ENCODE data around the gene GJC1. TPM values are rescaled to one million over a fixed set of nuclear protein-coding genes. Genes with fewer than 3 reads are reported as not detected.

GJC1 gene
- total RNA-seq, 2 donors from 2014 or later = 15.4 to 29.0 TPM

DNA sequence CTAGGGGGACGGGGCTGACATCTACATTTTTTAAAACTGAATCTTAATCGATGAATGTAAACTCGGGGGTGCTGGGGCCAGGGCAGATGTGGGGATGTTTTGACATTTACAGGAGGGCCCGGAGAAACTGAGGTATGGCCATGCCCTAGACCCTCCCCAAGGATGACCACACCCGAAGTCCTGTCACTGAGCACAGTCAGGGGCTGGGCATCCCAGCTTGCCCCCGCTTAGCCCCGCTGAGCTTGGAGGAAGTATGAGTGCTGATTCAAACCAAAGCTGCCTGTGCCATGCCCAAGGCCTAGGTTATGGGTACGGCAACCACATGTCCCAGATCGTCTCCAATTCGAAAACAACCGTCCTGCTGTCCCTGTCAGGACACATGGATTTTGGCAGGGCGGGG, 49.9 kb downstream of the GJC1 start:
- Histone ChIP-seq H3K9me3 (no peaks in the 10 kb centered on the region), H3K36me3 (no peaks in the 10 kb centered on the region), H3K27me3 (replicated peaks; ENCODE audit: insufficient read depth) (no peaks in the 10 kb centered on the region), H3K27ac (no peak overlapping the region), H3K4me3 (no peak overlapping the region), H3K4me1 (ENCODE audit: control insufficient read depth in 1 of 2, low read depth in 2 of 2) (peaks cover 3 to 44% of the 10 kb centered on the region in 2 donors)
- TF ChIP-seq CTCF (IDR thresholded peaks at IDR 0.05) = no peak
- DNase-seq (ENCODE audit: low spot score) (no peak), ATAC-seq (ENCODE audit: insufficient number of reproducible peaks, low FRiP score, low read depth) (no peak)

DNA sequence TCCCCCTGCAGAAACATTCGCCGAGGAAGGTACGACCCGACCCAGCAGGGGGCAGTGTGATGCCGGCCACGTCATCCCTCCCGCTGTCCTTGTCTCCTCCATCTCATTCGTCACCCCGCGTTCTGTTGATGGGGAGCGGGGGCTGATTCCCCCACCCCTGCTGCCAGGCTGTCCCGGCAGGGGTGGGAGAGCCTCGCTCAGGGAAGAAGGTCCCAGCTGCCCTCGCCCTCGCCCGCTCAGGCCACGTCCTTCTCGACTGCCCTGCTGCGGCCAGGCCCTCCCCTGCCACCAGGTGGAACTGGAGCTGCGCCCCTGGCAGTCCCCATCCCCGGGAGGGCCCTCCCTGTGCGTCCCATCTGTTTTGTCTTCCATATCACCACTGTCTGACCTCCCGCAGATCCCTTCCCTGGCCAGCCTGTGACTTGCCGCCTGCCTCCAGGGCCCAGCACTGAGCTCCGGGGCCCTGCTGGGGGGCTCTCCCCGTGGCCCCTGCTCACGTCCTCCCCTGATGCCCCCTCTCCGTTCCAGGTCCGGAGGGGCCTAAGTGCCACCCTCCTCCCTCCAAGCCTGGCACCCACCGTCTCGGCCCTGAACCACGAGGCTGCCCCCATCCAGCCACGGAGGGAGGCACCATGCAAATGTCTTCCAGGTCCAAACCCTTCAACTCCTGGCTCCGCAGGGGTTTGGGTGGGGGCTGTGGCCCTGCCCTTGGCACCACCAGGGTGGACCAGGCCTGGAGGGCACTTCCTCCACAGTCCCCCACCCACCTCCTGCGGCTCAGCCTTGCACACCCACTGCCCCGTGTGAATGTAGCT, 50.7 kb downstream of the GJC1 start:
- peak overlapping the region in 1 of 2 donors; percentile 5 for H3K27ac ChIP-seq
- peak overlapping the region; percentile 70 for H3K4me3 ChIP-seq
- TF ChIP-seq CTCF (IDR thresholded peaks at IDR 0.05) = peak; percentile 91
- H3K27me3 ChIP-seq (replicated peaks; ENCODE audit: insufficient read depth) = no peaks in the 10 kb centered on the region
- peaks cover 3 to 47% of the 10 kb centered on the region in 2 donors for H3K4me1 ChIP-seq (ENCODE audit: control insufficient read depth in 1 of 2, low read depth in 2 of 2)
- H3K9me3 ChIP-seq = no peaks in the 10 kb centered on the region
- DNase-seq (ENCODE audit: low spot score) = no peak
- no peak for ATAC-seq (ENCODE audit: insufficient number of reproducible peaks, low FRiP score, low read depth)
- no peaks in the 10 kb centered on the region for H3K36me3 ChIP-seq

- no peaks in the 10 kb centered on the region for H3K36me3 ChIP-seq
- ATAC-seq (ENCODE audit: insufficient number of reproducible peaks, low FRiP score, low read depth) = no peak
- H3K27me3 ChIP-seq (replicated peaks; ENCODE audit: insufficient read depth) = no peaks in the 10 kb centered on the region
- no peak overlapping the region for H3K27ac ChIP-seq
- TF ChIP-seq CTCF (IDR thresholded peaks at IDR 0.05) = no peak
- H3K9me3 ChIP-seq = no peaks in the 10 kb centered on the region
- DNase-seq (ENCODE audit: low spot score) = no peak
- peak overlapping the region; percentile 70 for H3K4me3 ChIP-seq
- H3K4me1 ChIP-seq (ENCODE audit: control insufficient read depth in 1 of 2, low read depth in 2 of 2) = peaks cover 3 to 47% of the 10 kb centered on the region in 2 donors
These were observed 51.4 kb downstream of the GJC1 start for GRCh38 chr17:44778656-44779210.

- DNase-seq (ENCODE audit: low spot score) = no peak
These were observed 52.4 kb downstream of the GJC1 start for GRCh38 chr17:44777394-44778348.

More at GRCh38 chr17:44777394-44778348, 52.4 kb downstream of the GJC1 start:
- TF ChIP-seq CTCF (IDR thresholded peaks at IDR 0.05) = no peak
- Histone ChIP-seq H3K27me3 (replicated peaks; ENCODE audit: insufficient read depth) (no peaks in the 10 kb centered on the region), H3K9me3 (no peaks in the 10 kb centered on the region), H3K27ac (no peak overlapping the region), H3K4me1 (ENCODE audit: control insufficient read depth in 1 of 2, low read depth in 2 of 2) (peaks cover 3 to 40% of the 10 kb centered on the region in 2 donors), H3K4me3 (no peak overlapping the region), H3K36me3 (no peaks in the 10 kb centered on the region)
- ATAC-seq (ENCODE audit: insufficient number of reproducible peaks, low FRiP score, low read depth) = no peak
